ENCODE measurements around the gene BIRC7.
A peak's percentile ranks its signal among the peaks of the same experiment; 100 is the strongest.

DNA sequence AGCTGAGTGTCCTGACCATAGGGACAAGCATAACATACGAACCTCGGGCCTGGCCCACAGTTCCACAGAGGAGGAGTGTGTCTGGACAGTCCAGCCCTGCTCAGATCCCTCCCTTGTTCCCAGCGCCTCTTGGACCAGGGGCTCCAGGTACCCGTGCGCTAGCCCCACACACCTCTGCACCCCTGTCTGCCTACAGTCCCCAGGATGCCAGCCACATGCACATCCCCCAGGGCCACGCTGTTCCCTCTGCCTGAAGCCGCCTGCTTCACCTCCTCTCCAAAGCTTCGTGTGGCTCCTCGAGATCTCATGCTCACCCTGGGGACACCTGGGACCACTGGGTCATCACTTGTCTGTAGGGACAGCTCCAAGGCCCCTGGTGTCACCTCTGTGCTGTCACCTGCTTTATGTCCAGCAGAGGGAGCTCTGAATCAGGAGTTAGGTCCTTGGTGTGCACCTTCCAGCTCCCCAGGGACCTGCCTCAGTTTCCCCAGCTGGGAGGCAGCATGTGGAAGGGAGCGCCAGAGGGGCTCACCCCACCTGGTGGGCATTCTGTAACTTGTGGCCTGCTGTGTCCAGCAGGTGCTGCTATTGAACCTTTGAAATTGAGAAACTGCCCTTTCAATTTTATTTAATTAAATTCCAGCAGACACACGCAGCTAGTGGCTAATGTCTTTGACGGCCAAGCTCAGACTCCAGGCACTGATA, 12.4 kb upstream of the BIRC7 start:
- TF ChIP-seq, protein P1, sequence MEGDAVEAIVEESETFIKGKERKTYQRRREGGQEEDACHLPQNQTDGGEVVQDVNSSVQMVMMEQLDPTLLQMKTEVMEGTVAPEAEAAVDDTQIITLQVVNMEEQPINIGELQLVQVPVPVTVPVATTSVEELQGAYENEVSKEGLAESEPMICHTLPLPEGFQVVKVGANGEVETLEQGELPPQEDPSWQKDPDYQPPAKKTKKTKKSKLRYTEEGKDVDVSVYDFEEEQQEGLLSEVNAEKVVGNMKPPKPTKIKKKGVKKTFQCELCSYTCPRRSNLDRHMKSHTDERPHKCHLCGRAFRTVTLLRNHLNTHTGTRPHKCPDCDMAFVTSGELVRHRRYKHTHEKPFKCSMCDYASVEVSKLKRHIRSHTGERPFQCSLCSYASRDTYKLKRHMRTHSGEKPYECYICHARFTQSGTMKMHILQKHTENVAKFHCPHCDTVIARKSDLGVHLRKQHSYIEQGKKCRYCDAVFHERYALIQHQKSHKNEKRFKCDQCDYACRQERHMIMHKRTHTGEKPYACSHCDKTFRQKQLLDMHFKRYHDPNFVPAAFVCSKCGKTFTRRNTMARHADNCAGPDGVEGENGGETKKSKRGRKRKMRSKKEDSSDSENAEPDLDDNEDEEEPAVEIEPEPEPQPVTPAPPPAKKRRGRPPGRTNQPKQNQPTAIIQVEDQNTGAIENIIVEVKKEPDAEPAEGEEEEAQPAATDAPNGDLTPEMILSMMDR (IDR thresholded peaks at IDR 0.05; ENCODE audit: low read length), result peak; percentile 80
- TF ChIP-seq EZH2 (IDR thresholded peaks at IDR 0.05; ENCODE audit: borderline replicate concordance, low read length), result no peak

Data from OCI-LY1 (cell line).